ENCODE results near the gene PPP1R14B. TPM values are rescaled to one million over a fixed set of nuclear protein-coding genes. Genes with fewer than 3 reads are reported as not detected.

Gene PPP1R14B
- total RNA-seq, 1 donor from 2014 or later = 85.7 TPM

DNA sequence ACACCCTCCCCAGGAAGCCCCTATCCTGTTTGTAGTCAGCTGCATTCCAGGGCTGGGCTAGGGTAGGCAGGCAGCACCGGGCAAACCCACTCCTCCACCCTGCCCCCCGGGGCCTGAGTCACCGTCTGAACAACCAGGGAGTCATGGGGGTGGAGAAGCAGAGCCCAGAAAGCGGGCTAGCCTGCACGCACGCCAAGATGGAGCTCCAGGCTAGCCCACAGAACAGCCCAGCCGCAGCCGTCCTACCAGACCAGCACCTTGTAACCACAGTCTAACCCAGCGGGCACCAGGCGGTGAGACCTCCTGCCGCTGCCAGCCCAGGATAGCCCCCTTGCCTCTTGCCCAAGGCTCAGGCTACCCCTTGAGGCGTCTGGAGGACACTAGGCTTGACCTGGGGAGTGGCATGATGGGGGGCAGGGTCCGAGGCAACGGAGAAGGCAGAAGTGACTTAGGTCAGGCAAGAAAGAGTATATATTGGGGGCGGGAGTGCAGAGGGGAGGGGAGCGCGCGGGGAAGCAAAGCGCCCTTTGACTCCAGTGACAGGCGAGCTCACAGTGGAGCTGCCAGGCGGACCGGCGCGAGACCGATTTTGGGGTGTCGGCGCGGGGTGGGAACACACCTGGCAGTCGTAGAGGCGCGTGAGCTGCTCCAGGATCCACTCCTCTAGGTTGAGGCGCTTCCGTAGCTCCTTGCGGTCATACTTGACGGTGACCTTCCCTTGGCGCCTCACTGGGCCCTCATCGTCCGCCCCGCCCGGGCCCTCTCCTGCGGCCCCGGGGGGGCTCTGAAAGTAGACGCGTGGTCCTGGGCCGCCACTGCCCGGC, 734 bp downstream of the PPP1R14B start:
- peak overlapping the region; percentile 80 to 94 for H3K27ac ChIP-seq
- no peaks in the 10 kb centered on the region for H3K9me3 ChIP-seq
- H3K4me1 ChIP-seq = peaks cover 15 to 30% of the 10 kb centered on the region in 2 donors
- peak overlapping the region; percentile 68 to 79 for H3K4me3 ChIP-seq
- peaks cover 11 to 13% of the 10 kb centered on the region in 2 donors for H3K36me3 ChIP-seq
- peak; percentile 87 to 95 for DNase-seq (ENCODE audit: low spot score in 2 of 2)
- TF ChIP-seq, protein P1, sequence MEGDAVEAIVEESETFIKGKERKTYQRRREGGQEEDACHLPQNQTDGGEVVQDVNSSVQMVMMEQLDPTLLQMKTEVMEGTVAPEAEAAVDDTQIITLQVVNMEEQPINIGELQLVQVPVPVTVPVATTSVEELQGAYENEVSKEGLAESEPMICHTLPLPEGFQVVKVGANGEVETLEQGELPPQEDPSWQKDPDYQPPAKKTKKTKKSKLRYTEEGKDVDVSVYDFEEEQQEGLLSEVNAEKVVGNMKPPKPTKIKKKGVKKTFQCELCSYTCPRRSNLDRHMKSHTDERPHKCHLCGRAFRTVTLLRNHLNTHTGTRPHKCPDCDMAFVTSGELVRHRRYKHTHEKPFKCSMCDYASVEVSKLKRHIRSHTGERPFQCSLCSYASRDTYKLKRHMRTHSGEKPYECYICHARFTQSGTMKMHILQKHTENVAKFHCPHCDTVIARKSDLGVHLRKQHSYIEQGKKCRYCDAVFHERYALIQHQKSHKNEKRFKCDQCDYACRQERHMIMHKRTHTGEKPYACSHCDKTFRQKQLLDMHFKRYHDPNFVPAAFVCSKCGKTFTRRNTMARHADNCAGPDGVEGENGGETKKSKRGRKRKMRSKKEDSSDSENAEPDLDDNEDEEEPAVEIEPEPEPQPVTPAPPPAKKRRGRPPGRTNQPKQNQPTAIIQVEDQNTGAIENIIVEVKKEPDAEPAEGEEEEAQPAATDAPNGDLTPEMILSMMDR (IDR thresholded peaks at IDR 0.05) = no peak
- no peaks in the 10 kb centered on the region for H3K27me3 ChIP-seq
- intact Hi-C loops (cut with DNase I) = no loop called here

GRCh38 chr11:64245401-64245796, 1.3 kb downstream of the PPP1R14B start:
- peak overlapping the region; percentile 68 to 79 for H3K4me3 ChIP-seq
- no peaks in the 10 kb centered on the region for H3K27me3 ChIP-seq
- peak in 1 of 2 donors; percentile 85 for DNase-seq (ENCODE audit: low spot score in 2 of 2)
- TF ChIP-seq, protein P1 (IDR thresholded peaks at IDR 0.05) = no peak
- peak overlapping the region; percentile 80 to 94 for H3K27ac ChIP-seq
- intact Hi-C loops (cut with DNase I) = no loop called here
- H3K36me3 ChIP-seq = peaks cover 11 to 13% of the 10 kb centered on the region in 2 donors
- H3K9me3 ChIP-seq = no peaks in the 10 kb centered on the region
- H3K4me1 ChIP-seq = peaks cover 15 to 26% of the 10 kb centered on the region in 2 donors

GRCh38 chr11:64244966-64245365, 1.8 kb downstream of the PPP1R14B start:
- Histone ChIP-seq H3K9me3 (no peaks in the 10 kb centered on the region), H3K4me3 (peak overlapping the region; percentile 68 to 79), H3K27me3 (no peaks in the 10 kb centered on the region), H3K4me1 (peaks cover 15 to 29% of the 10 kb centered on the region in 2 donors), H3K27ac (peak overlapping the region; percentile 80 to 94), H3K36me3 (peaks cover 11 to 13% of the 10 kb centered on the region in 2 donors)
- intact Hi-C loops (cut with DNase I) = no loop called here
- TF ChIP-seq, protein P1 (IDR thresholded peaks at IDR 0.05) = no peak
- DNase-seq (ENCODE audit: low spot score in 2 of 2) = no peak

- intact Hi-C loops (cut with DNase I) = no loop called here
- Histone ChIP-seq H3K27ac (peak overlapping the region; percentile 80 to 94), H3K4me1 (peaks cover 15 to 32% of the 10 kb centered on the region in 2 donors), H3K9me3 (no peaks in the 10 kb centered on the region), H3K27me3 (no peaks in the 10 kb centered on the region), H3K36me3 (peaks cover 11 to 13% of the 10 kb centered on the region in 2 donors), H3K4me3 (no peak overlapping the region)
- DNase-seq (ENCODE audit: low spot score in 2 of 2) = no peak
- TF ChIP-seq, protein P1 (IDR thresholded peaks at IDR 0.05) = no peak
These were observed 2.6 kb downstream of the PPP1R14B start for GRCh38 chr11:64244107-64244506.

DNA sequence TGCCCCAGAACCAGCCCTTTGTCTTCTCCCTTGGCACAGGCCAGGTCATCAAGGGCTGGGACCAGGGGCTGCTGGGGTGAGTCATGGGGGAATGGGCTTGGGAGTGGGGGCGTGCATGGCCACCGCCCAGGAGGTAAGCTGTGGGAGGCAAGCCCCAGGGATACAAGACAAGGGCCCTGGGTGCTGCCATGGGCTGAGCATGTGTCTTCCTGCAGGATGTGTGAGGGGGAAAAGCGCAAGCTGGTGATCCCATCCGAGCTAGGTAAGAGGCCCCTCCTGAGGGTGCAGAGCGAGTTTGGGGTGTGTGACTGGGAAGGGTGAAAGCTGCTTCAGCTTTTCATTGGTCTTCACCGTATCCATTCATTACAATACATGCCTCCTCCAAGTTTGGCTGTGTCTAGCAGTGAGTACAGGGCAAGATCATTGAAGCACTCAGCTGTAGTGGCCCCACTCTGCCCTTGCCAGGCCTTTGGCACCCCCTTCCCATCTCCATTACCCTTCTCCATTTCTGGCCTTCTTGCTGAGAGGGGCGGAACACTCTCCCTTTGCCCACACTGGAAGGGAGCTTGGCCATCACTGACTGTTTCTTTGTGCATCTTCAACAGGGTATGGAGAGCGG, 3.4 kb downstream of the PPP1R14B start:
- TF ChIP-seq, protein P1 (IDR thresholded peaks at IDR 0.05) = no peak
- Histone ChIP-seq H3K9me3 (no peaks in the 10 kb centered on the region), H3K27ac (peak overlapping the region in 1 of 2 donors; percentile 96), H3K36me3 (peaks cover 15 to 19% of the 10 kb centered on the region in 2 donors), H3K27me3 (no peaks in the 10 kb centered on the region), H3K4me1 (peaks cover 15 to 32% of the 10 kb centered on the region in 2 donors), H3K4me3 (peak overlapping the region in 1 of 2 donors; percentile 91)
- no peak for DNase-seq (ENCODE audit: low spot score in 2 of 2)
- intact Hi-C loops (cut with DNase I) = no loop called here
